ENCODE results near the gene FRMD4A.

DNA sequence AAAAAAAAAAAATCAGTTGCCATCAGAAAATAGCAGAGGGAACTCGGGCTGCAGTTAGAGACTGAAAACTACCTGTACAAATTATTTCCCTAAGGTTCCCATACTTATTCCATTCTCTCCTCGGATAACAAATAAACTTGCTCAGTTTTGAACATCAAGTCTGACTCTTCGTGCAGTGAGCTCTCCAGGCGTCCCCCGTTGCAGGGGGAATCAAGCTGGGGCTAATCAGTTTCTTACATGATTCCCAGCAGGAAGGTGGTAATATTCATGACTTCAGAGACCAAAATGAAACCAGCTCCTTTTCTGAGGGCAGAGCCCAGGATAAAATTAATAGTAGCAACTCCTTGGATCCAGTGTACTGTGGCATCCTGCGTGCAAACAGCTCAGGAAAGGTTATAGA, 135.3 kb downstream of the FRMD4A start:
- TF ChIP-seq, protein P1, sequence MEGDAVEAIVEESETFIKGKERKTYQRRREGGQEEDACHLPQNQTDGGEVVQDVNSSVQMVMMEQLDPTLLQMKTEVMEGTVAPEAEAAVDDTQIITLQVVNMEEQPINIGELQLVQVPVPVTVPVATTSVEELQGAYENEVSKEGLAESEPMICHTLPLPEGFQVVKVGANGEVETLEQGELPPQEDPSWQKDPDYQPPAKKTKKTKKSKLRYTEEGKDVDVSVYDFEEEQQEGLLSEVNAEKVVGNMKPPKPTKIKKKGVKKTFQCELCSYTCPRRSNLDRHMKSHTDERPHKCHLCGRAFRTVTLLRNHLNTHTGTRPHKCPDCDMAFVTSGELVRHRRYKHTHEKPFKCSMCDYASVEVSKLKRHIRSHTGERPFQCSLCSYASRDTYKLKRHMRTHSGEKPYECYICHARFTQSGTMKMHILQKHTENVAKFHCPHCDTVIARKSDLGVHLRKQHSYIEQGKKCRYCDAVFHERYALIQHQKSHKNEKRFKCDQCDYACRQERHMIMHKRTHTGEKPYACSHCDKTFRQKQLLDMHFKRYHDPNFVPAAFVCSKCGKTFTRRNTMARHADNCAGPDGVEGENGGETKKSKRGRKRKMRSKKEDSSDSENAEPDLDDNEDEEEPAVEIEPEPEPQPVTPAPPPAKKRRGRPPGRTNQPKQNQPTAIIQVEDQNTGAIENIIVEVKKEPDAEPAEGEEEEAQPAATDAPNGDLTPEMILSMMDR (IDR thresholded peaks at IDR 0.05) = no peak
- no peak for TF ChIP-seq POLR2A (IDR thresholded peaks at IDR 0.05)
